Activated CD4-positive, alpha-beta T cell treated with anti-CD3 and anti-CD28 coated beads, Interleukin-2, amount 50 U/mL, for 48 hours (primary cell): Measurements from ENCODE around the gene MXD4.
"Not testable (repeated sequence)": the region's sequence is repeated elsewhere in the genome, so short reads cannot be mapped to it uniquely, and the experiment has no call there.

Experiments used
- DNase-seq, 2 experiments: peaks; one replicate each; pipeline ENCODE4 v3.0.0-alpha.2; 2020

Gene MXD4

GRCh38 chr4:2249526-2250356, 12.2 kb downstream of the MXD4 start:
- DNase-seq = peak in 1 of 2 experiments; percentile 1

GRCh38 chr4:2248821-2249261, 13.1 kb downstream of the MXD4 start:
- no peak for DNase-seq

DNA sequence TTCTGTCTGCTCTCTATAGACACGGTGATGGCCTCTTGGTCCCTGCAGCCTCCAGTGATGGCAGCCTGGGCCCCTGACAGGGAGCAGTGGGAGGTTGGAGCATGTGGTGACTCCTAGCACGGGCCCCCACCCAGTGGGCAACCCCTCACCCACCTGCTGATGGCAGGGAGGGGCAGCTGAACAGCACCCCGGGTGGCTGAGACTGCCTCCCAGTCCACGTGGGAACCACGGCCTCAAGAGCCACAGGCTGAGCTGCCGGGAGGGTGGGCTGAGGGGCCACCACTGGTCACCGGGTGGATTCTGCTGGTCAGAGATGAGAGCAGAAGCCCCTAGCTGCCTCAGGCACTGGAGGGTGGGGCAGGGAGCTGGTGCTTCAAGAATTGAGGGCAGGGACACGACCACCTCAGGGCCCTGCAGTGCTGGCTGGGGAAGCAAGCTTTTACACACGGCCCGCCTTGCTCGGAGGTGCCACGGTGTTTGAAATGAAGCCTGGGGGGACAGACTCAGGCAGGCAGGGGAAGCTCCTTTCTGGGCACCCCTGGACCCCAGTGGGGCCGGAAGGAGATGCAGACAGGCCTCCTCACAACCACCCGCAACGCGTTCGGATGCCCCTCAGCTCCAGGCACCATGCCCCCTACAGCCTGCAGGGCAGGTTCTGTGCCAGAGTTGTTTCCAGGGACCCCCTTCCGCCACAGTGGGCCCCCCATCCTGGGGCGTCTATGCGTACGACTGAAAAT, 13.7 kb downstream of the MXD4 start:
- peak in 1 of 2 experiments; percentile 2 for DNase-seq

- peak in 1 of 2 experiments; percentile 1 for DNase-seq
These were observed 14.5 kb downstream of the MXD4 start for GRCh38 chr4:2247128-2248043.

DNA sequence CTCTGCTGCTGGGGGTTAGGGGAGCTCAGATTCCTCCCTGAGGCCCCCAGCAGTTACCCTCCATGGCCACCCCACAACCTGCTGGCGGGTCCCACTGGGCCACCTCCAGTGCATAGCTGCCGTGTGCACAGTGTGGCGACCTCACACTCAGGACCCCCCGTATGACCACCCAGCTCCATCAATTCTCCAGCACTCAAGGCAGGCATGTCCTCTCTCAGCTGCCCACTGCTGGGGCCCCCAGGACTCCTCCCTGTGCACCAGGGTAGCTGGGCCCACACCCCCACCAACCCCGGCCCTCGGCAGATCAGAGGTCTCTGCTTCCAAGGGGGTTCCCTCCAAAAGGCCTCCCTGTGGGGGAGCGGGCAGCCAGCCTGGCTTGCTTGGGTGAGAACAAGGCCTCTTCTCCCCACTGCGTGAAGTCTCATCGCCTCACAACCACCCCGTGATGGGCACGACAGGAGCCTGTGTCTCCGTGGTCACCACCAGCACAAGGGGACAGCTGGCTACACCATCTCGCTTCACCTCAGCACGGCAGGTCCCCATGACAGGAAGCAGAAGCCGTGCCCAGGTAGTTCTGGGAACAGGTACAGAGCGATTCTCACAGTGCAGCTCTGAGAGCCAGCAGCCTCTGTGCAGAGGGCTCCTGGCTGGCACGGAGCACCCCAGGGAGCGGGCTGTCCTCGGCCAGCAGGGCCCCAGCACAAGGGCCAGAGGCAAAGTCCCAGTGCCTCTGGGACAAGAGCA, 15.4 kb downstream of the MXD4 start:
- peak in 1 of 2 experiments; percentile 1 for DNase-seq

DNA sequence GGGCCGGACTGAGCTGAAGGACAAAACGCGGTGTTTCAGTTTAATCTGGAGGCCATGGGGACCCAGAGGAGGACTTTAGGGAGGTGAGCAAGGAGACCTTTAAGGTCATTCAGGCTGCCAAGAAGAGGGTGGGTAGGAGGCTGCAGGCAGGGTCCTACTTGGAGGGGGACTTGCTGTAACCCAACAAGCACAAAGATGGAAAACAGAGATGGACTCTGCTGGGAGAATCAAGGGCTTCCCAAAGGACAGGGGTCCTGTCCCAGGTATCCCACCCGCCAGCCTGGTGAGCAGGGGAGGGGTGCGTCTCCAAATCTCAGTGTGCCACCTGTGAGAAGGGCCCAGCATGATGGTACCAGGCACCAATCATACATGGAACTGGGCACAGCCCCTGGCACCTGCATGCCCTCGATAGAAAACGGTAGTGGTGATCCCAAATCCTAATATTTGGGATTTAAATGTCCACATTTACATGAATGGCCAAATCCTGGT, 16.1 kb downstream of the MXD4 start:
- DNase-seq = peak in 1 of 2 experiments; percentile 3

DNA sequence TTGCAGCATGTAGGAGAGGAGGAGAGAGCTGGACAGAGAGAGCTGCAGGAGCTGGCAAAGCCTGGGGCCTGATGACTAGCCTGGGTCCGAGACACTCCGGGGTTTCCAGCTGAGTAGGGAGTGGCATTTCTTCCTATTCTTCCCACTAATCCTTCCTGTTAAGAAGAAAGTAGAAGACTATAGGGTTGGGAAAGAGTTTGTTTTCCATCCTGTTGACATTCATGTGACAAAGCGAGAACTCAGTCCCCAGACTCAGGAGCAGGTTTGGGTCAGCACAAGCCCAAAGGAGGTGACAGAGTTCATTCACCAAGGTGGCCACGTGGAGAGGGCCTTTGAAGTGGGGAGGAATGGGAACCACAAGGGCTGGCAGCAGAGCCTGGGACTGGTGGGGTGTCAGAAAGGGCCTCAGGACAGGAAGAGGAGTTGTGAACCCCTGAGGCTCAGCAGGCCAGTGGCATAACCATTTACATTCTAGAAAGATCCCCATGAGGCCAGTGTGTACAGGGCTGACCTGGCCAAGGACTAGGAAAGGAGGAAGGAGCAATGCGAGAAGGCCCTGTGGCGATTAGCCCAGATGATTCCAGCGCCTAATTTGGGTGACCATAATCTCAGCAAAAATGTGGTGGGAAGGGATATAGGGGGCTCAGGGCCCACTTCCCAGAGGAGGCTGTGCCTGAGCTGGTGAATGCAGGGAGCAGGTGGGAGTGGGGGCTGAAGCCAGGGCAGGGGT, 16.7 kb downstream of the MXD4 start:
- peak in 1 of 2 experiments; percentile 3 for DNase-seq

DNA sequence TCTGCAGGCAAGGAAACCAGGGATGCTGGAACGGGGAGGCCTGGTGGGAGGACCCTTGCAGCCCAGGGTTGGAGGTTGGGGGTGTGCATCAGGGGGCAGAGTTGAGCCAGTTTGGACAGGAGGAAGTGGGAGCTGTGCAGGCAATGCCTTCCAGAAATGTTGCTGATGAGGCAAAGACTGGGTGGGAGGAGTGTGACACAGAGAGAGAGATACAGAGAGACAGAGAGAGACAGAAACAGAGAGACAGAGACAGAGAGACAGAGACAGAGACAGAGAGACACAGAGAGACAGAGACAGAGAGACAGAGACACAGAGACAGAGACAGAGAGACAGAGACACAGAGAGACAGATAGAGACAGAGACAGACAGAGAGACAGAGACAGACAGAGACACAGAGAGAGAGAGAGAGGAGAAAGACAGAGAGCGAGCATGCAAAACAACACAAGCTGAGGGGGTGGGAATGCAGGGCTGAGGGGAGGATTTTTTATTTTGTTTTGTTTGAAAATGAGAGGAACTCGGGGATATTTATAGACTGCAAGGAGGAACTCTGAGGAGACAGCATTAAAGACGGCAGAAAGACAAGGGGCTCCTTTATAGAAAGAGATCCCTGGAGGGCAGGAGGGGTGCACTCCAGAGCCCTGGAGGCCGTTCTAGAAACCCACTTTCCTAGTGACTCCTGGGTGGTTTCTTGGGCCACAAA, 18.1 kb downstream of the MXD4 start:
- peak in 1 of 2 experiments; percentile 26 for DNase-seq

DNA sequence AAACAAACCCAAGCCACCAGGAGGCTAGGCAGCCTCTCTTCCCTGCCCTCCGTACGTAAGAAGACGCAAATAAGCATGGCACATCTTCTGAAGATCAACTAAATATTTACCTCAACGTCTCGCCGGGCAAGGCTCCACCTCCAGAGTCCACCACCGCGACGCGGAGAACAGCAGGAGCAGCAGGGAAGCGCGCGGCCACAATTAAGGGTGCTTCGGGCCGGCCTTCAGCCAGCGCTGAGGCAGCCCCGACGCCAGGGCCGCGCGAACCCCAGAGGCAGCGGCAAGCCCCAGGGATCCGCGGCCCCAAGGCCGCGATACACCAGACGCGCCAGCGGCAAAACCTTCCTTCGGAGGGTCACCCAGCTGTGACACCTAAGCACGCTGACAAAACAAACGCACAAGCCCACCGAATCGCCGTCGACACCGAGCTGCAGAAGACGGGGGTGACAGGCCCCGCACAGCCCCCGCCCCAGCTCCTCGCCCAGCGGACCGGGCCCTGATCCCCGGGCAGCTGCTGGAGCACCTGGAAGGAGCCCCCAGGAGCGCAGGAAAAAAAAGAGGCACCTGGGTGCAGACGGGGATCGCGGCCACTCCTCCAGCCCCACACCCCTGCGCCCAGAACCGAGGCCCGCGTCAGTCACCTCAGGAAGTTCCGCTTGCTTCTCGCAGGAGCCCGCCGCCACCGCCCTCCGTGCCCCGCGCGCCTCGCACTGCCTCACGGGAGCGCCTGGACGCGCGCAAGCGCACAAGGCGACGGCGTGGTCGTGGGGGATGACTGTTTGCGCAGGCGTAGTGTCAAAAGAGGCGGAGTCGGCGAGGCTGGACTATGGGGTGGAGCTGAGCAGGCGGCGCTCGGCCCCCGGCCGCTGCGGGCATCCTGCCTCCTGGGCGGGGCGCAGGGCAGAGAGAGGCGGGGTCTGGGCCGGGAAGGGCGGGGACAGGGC, 20.2 kb downstream of the MXD4 start, which contains the start of the genes HAUS3 and POLN:
Gene HAUS3, minus strand, starts transcription at position 712 of the 944 bp plus-strand sequence. CDS start 1,175 bp downstream, outside the sequence.
Gene POLN, minus strand, starts transcription at position 712 of the 944 bp plus-strand sequence. CDS start 12,890 bp downstream, outside the sequence.
- peak; percentile 99 for DNase-seq

- no peak for DNase-seq
These were observed 20.9 kb downstream of the MXD4 start for GRCh38 chr4:2241003-2241402.

GRCh38 chr4:2236944-2237666, 24.8 kb downstream of the MXD4 start:
- no peak for DNase-seq

- DNase-seq = no peak
These were observed 30.8 kb downstream of the MXD4 start for GRCh38 chr4:2231082-2231481.

- no peak for DNase-seq
These were observed 35.6 kb downstream of the MXD4 start for GRCh38 chr4:2226261-2226660.

GRCh38 chr4:2222838-2223237, 39.1 kb downstream of the MXD4 start:
- DNase-seq = no peak

DNA sequence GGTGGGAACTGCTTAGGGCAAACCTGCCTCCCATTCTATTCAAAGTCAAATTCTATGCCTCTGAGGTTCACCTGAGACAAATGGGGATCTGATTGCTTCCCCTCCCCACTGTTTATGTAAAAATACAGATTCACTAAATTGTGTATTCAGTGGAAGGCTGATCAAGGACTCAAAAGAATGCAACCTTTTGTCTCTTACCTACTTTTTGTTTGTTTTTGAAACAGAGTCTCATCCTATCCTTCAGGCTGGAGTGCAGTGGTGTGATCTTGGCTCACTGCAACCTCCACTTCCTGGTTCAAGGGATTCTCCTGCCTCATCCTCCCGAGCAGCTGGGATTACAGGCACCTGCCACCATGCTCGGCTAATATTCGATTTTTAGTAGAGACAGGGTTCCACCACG, 40.5 kb downstream of the MXD4 start:
- not testable (repeated sequence) for DNase-seq

DNA sequence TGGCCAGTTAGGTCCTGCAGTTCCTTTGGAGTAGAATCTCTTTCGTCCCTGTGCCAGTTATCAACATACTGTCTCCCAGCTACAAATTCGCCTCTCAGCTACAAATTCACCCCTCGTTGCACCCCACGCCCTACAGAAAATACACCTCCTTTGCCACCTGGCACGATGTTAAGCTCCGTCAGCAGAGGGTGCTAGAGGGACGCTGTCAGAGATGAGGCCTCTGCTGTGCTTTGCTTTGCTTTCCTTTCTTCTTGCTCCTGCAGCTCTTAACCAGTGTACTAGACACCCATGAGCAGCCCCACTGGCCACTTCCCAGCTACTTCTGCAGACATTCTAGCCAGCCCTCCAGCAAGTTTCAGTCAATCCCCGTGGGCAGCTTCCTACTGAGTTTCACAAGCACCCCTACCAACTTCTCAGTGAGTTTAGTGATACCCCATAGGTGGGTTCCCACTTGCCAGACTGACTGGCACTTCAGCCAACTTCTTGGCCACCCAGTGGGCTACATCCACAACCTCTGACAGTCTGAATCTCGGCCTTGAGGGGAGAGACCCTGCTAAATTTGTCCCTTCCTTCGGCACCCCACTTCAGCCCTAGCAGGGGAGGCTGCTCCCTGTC, 41.8 kb downstream of the MXD4 start:
- peak; percentile 82 to 87 for DNase-seq

DNA sequence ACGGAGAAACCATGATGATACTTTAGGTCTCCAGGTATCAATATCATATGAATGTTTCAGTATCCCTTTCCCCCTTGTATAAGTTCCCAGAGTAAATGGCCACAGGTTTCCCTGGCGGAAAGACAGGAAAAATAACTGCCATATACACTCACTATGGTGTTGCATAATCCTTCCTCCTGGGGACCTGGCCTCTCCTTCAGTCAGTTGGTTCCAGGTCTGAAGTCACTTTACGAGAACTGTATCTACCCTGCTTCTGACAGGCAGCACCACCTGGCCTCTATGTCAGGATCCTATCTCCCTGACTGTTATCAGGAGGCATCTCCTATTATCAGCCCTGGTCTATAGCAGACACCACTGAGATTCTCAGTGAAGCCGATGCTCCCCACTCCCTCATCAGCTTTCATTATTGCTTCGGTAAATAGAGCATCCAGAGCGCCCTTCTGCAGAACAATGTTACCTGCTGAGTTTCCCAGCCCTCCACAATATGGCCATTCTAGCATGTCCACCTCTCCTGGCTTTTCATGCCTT, 42.6 kb downstream of the MXD4 start:
- DNase-seq = no peak

GRCh38 chr4:2218436-2218835, 43.5 kb downstream of the MXD4 start:
- DNase-seq = no peak
